NCI-H345 treated with DMSO at 0.1 percent for 48 hours (cell line): ENCODE measurements around the gene RGMA.
A peak's percentile ranks its signal among the peaks of the same experiment; 100 is the strongest.

ENCODE experiments used
- DNase-seq: peaks from one replicate; lab custom pipeline; 2025; ENCODE audit not compliant: unreplicated experiment; lab: John Stamatoyannopoulos, UW

RGMA gene

DNA sequence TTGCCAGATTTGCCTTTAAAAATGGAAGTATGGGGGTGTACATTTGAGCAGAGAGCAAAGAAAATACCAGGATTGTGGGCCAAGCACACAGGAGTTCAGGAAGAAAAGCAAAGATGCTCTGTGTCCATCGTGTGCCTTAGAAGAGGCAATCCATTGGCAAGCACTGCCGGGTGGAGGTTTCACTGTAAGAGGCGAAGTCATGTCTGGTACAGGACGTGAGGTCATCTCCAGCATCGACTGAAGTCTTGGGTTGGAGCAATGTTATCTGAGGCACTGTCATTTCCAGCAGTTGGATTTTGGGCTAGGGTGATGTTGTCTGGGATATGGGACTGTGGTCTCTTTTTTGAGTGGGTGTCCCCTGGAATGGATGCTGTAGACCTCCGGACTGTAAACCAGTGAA, 4.8 kb upstream of the RGMA start:
- DNase-seq, result no peak

DNA sequence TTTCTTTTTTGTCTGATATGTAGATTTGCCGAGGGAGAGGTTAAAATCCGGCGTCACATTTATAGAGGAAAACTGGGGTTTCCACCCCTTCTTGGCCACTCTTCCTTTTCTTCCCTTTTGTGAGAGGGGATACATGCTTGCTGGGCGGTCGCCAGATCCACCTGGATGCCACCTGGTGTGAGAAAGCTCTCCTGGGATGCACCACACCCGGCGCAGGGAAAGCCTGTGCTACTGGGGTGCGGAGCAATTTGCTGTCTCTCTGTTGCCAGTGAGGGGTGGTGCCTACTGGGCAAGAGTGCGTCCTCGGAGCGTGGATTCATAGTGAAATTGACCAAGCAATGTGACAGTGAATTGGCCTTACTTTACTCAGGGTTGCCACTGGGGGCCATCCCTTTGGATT, 2.5 kb upstream of the RGMA start:
- no peak for DNase-seq

DNA sequence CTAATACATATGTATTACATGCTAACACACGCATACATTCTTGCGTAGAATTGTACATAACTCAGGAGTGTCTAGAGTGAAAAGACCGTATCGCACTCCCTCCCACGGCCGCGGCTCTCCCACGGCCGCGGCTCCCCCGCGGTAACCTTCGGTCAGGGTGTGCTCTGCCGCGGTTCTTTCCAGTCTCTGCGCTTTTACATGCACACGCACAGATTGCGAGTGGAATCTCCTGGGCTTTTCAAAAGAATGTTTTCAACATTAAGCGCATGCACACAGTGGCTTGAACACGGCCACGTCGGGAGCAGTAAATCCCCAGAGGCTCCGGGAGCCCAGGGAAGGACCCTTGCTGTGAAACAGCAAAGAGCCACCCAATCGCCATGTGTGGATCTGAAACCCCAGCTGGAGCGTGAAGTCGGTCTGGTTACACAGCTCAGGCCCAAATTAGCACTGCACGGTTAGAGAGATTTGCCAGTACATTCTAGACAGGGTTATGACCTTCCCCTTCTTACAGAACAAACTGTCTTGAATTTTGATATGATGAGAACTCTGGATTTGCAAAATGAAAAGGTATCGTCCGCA, 805 bp upstream of the RGMA start:
- DNase-seq, result no peak

DNA sequence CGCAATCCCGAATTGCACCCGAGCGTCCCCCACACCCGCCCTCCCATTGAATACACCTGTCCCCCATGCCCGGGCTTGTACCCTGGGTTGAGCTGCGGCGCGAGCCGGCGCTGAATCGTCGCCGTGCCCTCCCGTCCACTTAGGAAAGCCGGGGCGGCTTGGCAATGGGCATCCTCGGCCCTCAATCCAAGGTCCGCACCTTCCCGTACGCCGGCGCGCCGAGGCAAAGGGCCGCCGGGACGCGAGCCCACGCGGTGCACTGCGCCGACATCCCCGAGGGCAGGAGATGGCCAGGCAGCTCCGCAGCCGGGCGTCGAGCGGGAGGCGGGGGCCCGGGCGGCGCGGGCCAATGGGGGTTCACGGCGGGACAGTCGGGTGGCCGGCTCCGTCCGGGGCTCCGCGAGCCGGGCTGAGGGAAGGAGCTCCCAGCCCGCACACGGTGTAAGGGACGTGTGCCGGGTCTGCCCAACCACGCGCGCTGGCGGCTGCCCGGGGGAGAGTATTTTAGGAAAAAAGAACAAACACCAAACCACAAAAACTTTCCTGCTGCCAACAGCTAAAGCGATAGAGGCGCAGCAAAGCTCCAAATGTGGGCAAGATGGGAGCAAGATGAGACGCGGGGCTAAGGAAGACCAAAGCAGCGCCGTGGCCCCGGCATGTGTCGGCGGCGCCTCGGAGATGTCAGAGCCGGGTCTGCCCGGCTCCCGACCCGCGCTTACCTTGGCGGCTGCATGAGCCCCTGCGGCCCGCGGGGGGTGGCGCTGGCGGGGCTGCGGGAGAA, 621 bp downstream of the RGMA start:
- DNase-seq, result no peak

DNA sequence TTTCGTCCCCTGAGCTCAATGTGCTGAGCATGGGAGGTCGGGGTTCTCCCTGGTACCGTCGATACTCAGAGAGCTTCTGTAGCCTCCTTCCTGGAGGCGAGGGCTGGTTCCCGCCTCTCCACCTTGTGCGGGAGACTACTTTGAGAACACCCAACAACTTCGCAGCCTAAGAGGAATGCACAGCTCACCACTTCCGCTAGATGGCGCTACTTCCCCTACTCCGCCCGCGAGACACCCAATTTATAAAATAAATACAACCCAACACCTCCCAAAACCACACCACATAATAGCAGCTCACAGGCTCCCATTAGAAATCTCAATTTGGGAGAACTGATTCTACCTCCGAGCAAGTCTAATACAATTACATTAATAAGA, 1.2 kb downstream of the RGMA start:
- peak; percentile 40 for DNase-seq

DNA sequence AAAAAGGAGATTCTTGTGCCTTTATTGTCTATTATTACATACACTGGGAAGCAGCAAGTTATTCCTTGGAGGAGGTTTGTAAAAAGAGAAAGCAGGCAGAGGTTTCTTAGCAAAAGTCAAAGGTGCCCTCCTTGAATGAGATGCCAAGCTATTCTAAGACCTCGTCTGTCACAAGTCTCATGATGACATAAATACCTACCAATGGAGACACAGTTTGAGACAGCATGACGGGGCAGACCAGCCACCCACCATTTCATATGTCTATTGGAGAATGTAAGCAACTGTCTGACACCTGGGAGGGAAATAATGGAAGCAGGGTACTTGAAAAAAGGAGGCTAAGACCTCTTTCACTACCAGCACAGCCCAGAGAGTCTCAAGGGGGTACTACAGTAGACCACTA, 2.2 kb downstream of the RGMA start:
- no peak for DNase-seq

DNA sequence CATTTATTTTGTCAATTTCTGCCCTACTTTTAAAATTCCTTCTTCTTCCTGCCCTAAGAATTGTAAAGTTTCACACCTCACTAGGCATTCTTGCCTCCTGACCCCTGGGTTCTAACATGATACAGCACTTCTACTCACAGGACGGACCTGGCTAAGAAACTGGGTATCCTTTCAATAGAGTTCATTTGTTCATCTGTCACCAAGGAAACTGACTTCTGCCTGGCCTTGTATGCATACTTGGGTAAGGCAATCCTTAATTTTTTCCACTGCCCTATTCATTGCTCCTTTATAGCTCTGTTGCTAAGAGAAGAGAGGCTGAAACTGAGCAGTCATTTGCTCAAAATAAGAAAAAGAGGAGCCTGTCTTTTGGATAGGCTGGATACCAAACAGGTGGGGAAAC, 3.3 kb downstream of the RGMA start:
- DNase-seq, result no peak

DNA sequence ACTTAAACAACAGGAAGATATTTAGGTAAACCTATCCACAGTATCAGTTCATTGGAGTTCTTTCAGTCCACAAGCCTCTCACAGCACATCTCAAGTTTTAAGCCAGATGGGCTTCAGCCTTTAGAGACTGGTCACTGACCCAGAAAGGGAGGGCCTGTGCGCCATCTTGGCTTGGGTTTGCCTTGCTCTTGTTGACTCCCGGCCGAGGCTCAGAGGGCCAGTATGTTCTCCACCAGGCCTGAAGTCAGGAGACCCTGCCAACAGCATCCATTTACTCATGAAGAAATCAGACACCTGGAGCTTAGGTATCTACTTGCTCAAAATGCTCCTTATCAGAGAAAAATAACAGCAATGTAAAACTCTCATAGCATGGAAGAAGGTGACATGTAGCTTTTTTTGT, 6.2 kb downstream of the RGMA start:
- no peak for DNase-seq

DNA sequence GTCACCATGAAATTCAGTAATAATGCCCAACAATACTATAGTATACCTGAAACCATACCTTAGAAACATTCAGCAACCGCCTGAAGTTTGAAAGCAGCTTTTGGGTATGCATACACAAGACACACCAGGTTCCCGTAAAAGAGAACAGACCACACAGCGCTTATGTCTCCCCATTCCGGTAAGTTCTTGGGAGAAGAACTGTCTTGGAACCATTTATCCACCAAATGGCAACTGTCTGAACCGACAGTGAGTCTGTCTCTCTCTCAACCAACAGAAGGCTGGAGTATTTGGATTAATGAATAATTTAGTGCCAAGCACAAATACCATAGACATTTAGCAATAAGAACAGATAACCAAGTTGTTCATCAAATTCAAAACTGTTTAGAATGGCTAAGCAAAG, 7.6 kb downstream of the RGMA start:
- no peak for DNase-seq

DNA sequence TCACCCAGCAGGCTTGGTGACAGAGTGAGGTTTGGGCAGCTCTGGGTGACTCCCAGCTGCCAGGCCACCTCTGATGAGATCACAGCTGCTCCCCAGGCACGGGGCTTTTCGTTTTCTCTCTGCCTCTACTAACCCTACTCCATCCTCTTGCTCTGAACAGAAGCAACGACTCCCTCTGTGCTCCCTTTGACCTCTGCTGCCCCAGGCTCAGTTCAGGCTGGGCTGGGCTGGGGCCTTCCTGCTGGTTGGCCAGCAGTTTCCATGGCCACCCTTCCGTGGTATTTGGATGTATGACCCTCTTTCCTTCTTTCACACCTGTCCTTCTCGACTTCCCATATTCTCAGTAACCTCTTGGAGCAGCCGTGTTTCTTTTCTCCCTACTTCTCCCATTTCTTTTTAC, 8.6 kb downstream of the RGMA start:
- no peak for DNase-seq

DNA sequence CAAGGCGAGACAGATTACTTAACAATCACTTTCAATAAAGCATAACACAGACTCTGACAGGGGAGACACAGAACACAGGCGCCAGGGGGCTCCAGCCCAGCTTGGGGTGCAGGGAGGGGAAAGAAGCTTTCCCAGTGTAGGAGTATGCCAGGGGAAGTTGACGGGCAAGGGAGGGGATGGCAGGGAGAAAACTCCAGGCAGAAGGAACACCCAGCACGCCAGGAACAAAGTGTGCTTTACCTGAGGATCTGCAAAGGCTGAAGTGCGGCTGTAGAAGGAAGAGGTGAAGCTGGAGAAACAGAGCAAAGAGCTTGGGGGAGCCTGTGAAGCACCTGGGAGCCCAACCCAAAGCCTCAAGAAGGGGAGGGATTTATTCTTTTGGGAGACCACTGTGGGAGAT, 12.1 kb downstream of the RGMA start:
- DNase-seq, result no peak

DNA sequence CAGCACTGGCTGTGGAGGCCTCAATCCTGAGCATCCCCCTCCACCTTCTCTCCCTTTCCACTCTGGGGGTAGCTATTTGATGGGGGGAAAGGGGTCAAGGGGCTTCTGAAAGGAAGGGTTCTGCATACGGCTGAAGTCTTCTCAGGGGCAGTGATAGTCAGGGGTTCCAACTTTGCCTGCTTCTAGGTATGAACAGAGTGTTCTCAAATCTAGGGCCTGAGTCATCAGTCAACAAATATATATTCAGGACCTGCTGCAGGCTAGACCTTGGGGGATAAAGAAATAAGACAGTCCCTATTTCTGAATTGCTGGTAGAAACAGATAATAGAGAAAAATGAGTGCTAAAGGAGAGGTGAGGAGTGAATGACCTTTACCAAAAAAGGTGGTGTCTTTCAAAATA, 12.8 kb downstream of the RGMA start:
- DNase-seq, result no peak

DNA sequence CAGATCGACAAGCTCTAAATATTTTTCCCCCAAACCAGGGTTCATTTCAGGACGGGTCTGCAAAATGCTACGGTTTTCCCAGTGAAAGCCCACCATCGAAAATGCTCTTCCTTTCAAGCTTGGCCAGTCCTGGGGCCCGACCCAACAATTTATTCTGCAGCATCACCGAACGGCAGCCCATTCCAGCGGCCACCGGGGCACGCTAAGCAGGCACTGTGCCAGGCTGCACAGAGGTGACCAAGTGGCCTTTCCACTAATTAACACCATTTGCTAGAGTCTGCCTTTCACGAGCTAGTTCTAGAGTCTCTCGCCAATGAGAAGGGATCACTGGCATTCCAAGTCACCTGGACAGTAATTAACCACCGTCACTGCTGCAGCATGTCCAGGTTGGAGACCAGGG, 14.4 kb downstream of the RGMA start:
- DNase-seq, result no peak

DNA sequence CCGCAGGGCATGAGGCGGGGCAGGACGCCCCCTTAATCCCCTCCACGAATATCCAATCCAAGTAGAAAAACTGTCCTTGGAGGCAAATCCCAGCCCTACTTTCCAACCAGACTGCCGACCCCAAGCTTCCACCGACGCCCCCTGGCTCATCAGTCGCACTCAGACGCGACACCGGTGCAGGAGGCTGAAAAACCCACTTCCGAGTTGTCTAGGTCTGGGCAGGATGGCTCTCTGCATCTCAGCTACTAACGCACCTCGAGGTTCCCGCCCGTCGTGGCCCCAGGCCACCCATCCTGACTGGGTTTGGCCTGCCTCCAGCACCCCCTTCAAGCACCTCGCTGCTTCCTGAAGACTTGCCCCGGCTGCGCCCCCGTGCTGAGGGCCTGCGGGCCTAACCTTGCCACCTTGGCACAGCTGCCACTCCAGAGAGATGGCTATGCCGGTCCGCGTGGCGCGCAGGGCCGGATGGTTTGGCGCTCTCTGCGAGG, 15.5 kb downstream of the RGMA start:
- no peak for DNase-seq

DNA sequence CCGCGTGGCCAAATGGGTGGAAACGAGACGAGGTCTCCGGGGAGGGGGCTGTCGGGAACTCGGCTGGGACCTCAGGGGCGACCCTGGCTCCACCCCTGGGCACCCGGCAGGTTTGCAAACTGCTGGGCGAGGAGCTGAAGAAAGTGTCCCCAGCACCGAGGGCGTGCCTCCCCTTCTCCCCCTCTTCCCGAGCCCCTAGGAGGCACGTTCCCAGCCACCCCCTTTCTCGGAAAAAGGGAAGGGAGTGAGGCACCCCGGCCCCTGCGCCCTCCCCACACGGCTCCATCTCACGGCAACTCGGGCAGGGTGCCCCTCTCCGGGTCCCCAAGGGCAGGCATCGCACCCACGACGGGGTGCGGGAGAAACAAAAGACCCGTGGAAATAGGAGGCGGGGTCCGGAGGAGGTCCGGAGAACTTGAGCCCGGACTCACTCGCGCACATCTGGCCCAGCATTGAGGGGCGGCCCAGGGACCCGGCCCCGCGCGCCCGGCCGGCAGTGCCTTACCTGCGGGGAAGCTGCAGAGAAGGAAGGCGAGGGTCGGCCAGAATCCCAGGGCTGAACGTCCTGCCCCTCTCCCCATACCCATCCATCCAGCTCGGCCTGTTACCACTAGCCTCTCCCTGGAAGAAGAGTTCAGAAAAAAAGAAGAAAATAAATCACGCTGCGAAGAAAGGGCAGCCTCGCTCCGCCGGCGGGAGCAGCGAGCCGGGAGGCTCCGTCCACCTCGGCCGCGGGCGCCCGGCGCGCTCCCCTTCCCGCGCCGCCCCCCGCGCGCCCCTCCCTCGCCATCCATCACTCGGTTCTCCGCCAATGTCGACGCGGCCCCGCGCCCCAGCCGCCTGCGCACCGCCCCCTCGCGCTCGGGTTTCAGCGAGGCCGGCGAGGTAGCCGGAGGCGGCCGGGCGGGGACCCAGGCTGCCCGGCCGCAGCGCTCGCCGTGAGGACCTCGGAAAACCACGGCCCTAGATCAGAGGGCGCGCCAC, 16.3 kb downstream of the RGMA start:
- DNase-seq, result peak; percentile 15

DNA sequence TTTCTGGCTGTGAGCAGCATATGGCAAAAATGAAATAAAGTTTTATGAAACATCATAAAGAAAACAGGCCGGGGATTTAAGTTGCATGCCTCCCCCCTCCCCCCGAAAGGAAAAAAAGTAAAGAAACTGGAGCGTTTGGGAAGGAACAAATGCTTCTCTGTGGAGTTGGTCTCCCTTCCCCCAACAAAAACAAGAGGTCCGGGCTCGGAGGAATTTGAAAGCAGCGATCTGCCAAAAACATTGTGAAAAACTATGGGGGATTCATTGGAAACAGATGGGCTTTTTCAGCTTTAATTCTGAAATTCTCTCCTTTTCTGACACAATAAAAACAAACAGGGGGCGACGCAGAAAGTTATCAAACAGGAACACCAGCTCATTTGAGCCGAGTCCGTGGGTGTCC, 17.0 kb downstream of the RGMA start:
- no peak for DNase-seq

DNA sequence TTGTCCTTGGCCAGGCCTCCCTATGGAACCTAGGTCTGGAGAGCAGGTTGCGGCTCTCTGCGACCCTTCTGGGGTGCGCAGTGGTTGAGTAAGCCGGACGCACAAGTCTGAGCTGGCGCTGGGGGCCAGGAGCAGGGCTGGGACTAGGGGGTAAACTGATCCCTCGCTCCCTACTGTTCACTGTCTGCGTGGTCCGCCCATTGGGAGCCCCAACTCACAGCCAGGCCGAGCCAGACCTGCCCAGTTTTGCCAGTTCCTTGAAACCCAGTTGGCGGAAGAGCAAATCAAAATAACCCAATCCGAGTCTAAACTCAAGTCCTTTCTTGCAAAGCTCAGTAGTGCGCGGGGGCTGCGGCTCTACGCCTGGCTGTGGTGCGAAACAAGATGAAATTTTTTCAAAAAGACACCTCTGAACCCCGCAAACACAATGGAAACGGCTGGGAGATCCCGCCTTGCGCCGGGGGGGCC, 17.5 kb downstream of the RGMA start:
- no peak for DNase-seq

DNA sequence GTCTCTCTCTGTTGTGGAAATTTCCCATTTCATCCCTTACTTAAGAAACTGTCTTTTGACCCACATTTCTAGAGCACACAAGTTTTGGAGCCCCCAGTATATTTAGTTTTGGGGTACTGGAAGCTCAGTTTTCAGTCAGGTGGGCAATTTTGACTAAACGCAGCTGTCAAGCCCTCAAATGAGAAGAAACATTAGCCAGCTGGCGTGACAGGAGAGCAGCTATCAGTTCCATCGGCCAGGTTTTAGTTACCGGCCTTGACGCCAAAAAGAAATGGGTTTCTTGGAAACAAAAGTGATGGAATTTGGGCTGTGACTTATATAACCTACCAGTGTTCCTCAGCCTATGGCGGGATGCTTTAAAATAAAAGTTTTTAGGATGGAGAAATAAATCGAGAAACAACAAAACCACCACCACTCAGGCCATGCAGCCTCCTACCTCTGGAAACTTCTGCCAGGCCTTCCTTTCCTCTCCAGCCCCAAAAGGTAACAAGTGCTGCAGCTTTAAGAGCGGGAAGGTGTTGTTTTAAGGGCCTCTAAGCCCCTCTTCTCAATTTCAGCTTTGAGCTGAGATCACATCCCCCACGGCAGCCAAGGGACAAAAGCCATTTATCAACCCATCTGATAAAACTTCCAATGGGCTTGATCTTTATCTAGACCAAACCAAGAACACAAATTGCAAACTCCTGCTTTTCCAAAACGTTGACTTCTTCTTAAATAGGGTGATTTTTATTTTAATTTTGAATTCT, 18.3 kb downstream of the RGMA start:
- no peak for DNase-seq

DNA sequence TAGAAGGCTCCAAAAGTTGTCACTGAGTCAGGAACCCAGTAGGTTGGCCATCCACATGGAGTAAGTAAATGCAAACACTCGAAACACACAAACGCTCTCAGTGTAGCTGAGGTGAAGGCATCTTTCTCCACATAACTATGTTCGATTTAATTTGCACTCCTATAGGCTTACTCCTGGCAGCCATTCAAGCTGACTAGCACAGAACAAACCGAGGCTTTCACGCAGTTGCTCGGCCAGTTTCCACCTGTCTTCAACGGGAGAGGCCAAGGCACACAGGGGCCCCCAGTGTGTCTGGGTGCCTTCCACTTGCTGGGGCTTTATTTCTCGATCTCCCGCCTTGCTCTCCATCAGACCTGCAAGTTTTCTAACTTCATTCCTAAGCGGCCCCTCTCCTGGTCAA, 18.9 kb downstream of the RGMA start:
- DNase-seq, result no peak

DNA sequence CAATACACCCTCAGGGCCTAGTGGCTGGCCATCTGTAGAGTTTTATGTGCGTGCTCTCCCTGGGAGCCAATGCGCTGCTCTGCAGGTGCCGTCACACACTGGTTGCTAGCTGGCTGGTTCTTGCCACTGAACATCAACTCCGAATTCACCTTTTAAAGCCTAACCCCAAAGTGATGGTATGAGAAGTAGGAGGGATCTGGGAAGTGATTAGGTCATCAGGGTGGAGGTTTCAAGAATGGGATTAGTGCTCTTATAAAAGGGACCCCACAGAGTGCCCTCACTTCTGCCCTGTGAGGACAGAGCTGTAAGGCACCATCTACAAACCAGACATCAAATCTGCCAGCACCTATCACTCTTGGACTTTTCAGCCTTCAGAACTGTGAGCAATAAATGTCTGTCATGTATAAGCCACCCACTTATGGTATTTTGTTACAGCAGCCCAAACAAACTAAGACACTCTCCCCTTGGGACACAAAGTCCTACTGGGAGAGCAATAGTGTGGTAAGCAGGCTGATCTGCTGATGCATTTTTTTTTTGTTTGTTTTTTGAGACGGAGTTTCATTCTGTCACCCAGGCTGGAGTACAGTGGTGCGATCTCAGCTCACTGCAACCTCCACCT, 20.3 kb downstream of the RGMA start:
- no peak for DNase-seq
